Activated CD4-positive, alpha-beta T cell treated with anti-CD3 and anti-CD28 coated beads, Interleukin-2, amount 50 U/mL, for 24 hours (primary cell): ENCODE measurements around the gene KCNMB2.

Experiments used
- DNase-seq, 2 donors: peaks; one replicate each; pipeline ENCODE4 v3.0.0-alpha.2; 2020; ENCODE audit warnings: low read depth in 1 of 2, low spot score in 1 of 2

The KCNMB2 gene

DNA sequence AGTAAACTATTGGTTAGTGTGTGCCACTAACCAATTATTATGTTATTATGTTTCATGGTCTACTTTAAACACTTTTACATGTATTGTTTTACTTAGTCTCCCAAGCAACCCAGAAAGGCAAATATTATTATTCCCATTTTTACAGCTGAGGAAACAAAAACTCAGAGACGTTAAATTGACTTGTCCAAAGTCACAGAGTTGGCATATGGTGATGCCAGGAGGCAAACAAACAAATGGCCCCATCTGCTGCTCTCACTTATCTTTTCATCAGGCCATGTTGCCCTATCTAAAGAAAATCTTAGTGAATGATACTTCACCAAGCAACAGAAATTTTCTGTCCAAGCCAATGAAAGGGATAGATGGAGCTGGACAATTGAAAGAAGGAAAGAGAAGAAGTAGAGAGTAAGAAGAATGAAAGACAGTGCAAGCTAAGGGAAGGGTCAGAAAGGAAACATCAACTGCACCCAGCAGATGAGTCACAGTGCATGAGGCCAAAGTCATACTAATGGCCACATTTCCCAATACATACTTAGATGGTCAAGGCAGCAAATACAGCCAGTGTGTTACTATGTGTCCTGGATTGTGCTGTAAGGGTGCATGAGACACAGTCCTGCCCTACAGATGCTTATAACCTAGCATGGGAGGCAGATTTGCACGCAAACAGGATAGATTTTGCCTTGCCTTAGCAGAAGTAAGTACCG lies 266.9 kb downstream of the KCNMB2 start:
- no peak for DNase-seq

DNA sequence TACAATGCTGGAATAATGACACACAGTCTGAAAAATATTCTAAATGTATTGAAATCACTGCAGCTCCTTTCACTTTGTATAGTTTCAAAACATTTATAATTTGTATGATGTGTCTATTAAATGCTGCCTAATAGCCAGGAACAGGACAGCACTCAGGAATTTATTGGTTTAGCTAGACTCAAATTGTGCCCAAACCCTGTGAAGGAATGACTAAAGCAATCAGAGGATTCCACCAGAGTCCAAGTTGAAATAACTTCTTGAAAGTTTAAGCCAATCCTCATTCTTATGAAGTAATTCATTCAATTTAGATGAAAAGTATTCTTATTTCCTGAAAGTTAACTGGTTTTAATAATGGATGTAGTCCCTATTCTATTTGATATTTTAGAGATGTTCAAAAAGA lies 268.4 kb downstream of the KCNMB2 start:
- DNase-seq: no peak

DNA sequence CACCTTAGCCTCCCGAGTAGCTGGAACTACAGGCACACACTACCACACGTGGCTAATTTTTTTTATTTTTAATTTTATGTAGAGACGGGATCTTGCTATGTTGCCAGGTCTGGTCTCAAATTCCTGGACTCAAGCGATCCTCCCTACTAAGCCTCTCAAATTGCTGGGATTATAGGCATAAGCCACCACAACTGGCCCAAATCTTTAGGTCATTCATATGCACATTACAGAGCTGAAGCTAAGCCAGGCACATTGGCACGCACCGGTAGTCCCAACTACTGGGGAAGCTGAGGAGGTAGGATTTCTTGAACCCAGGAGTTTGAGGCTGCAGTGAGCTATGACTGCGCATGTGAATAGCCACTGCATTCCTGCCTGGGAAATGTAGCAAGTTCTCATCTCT lies 269.5 kb downstream of the KCNMB2 start:
- DNase-seq: no peak

DNA sequence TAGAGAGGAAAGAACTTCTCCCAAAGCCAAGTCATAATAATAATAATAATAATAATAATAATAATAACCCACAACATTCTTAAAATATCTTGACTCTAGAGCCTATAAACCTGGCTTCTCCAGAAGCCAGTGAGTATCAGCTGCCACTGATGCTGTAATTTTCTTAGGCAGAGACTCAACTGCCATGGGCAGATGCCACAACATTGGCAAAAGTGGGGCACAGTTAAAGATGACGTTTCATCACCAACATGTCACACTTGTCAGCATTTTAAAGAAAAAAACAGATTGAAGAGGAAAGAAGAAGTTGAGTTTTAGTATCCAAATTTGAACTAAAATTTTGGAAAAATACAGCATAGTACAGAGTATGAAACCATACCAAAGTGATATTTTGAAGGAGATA lies 270.4 kb downstream of the KCNMB2 start:
- no peak for DNase-seq

DNA sequence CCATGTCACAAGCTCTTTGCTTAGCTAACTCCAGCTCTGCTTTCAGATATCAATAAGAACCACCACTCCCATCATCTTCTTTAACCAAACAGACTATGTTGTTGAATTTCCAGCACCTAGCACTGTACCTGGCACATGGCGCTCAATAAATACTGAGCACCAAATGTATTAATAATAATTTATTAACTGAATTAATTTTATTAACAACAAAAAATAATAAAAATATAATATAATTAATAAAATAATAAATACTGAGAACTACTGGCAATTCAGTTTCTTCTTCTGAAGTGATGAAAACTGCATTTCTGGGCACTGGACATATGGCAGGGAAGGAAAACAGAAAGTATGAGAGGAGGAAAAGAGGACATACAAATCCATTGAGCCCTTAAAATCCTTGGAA lies 271.5 kb downstream of the KCNMB2 start:
- DNase-seq: no peak

DNA sequence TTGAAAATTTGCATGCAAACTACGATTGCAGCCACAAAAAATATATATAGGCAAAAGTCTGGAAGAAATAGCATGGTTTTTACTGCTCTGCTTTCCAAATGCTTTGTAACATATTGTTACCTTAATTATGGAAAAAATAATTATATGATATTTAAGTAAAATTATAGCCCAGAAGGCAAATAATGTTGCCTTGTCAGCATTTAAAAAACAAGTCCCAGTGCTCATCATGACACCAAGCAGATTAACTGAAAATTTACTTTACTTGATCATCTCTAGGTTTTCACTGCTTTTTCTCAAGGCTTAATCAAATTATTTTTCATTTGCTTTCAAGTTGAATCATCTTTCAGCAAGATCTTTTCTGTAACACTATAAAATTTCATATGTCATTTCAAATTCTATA lies 272.5 kb downstream of the KCNMB2 start:
- DNase-seq: no peak

DNA sequence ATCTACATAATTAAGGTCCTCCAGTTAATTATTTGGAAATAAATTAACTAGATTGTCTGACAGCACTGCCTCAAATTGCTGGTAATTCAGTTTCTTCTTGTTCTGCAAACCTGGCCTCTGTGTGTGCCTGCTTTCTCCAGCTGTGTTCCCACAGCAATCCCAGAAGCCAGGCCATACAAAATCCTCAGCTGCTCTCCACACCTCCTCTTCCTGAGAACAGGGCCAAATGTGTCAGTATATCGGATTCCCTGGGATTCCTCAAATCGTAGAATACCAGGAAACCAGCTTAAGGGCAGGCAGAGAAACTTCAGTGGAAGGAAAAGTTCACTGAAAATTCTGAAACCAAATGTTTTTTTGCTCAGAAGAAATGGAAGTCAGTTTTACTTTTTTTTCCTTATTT lies 273.9 kb downstream of the KCNMB2 start:
- DNase-seq: no peak

DNA sequence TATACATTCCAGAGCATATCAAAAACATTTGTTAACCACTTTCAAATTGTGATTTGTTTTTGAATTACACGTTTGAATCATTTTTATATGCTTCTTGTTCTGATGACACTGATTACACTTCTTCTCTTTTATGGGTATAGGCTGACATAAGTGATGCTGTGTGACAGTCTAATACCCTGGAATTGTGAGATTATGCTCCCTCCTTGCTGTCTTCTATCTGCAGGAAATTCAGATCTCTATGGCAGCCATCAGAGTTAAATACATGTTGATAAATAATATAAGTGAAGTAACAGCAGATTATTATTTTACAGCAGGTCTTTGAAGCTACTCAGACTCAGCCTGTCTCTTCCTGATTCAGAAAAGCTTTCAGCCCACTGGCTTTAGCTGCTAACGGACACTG lies 286.5 kb downstream of the KCNMB2 start:
- no peak for DNase-seq

DNA sequence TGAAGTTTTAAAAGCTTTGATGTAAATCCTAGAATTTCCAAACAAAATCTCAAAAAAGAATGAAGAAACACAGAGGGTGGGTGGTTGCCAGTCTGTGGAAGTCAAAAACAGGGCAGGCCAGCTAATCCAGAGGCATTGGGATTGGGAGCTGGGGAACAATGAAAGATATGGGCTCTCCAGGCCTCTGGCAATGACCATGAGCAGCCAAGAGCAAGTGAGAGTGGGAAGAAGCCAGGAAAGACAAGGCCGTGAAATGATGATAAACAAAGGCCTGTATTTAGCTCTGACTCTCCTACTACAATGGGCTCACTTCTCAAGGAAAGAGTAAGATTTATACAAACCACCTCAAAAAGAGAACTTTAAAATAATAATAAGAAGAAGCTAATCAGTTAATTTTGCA lies 286.9 kb downstream of the KCNMB2 start:
- DNase-seq: no peak

DNA sequence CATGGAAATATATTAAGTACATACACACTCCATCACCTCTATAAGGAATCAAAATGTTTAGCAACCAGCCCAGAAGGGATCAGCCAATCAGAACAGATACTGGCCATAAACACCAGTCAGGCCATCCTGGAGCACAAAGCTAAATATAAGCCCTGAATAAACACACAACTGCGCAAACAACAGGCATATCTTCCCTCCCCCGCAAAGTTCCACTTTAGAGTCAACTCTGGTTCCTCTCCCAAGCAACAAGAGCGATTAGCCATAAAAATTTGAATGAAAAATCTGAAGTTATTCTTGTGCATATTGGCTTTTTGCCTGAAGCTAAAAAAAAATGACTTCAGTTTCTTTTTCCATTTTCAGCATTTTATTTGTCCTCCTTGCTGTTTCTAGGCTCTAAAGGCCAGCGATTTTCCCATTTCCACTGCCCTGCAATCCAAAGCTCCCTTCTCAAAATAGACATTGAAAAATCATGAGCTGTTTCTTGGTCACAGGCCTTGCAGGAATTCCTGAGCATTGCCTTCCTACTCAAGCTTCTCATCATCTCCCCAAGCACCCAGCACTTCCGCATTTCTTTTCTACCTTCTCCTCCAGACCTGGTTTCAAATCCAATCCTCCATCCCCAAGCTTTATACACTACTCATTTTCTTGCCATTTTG lies 287.5 kb downstream of the KCNMB2 start:
- no peak for DNase-seq

DNA sequence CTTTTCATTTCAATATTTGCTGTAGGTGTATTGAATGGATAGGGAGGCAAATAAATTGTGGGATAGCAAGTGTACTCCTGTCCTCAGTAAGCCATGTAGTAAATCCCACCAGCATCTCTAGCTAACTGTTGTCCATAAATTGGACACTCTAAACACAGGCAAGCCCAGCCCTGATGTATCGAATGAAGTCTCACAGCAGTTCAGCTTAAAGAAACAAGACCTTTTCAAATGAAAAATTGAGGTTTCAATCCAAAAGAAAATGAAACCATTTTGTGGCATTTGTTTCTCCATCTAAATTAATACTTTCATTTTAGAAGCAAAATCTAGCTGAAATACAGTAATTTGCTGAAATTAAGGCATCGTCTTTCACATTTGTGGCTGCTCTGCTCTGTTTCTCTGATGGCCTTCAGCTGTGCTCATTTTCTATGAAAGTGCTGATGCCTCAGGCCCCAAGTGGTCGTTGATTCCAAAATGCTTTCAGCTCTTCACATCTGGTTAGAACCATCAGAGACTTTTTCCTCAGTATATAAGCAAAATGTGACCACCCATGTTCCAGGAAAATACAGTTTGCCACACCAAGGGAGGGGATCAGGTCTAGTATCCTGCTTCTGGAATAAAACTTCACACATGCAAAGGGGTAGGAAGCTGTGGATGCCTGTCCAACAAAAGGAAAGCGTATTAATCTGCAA lies 290.3 kb downstream of the KCNMB2 start:
- no peak for DNase-seq

DNA sequence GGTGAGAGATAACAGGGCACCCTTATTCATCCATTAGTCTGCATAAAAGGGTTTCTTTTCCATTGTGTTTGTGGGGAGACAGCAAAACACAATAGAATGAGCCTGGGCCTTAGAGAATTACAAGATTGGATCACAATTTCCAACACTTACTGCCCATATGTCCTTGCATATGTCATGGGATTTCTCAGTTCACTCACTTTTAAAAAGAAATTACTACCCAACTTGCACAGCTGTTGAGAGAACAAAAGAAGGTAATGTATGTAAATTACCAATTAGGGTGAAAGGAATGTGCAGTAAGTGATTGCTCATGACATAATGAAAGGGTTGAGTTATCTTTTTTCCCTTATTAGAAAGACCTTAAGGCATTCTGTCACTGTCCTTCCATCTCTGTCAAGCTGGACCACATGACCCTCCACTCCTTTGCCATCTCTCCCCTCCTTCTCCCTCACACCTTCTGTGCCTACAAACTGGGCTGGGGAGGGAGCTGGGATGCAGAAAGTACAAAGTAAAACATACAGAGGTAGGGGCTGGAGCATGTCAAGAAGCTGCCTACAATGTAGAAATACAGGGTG lies 291.1 kb downstream of the KCNMB2 start:
- DNase-seq: no peak

DNA sequence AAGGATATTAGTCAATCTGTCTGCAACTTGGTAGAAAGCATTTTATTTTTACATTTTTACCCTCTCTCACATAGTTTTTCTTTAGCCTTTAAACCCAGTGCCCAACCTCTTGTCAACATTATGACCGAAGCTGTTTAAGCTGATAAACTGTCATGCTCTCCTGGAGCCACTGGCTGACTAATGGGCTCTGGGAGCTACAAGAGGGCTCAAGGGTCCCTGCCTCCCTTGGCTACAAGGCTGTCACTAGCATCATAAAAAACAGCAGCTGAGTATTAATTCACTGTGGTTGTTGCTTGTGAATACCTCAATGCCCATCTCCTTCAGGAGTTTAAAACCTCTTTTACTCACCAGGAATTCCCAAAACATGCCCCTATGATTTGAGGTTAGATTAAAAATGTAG lies 297.5 kb downstream of the KCNMB2 start:
- no peak for DNase-seq

DNA sequence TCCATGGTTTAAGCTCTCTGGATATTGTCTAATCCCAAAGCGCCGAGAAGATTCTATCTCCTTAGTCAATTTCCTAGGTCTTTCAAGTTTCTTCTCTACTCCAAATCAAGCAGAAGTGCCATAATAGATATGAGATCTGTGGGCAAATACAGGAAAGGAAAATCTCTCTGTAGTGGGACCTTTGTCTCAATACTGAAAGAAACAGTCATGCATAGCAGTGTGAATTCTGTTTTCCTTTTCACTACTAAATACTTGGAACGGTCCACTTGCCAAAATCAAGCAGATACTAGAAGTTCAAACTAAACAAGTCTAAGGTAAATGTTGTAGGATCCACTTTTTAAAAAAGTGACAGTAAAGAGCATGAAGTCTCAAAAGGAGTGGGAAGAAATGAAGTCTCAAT lies 298.8 kb downstream of the KCNMB2 start:
- DNase-seq: no peak

DNA sequence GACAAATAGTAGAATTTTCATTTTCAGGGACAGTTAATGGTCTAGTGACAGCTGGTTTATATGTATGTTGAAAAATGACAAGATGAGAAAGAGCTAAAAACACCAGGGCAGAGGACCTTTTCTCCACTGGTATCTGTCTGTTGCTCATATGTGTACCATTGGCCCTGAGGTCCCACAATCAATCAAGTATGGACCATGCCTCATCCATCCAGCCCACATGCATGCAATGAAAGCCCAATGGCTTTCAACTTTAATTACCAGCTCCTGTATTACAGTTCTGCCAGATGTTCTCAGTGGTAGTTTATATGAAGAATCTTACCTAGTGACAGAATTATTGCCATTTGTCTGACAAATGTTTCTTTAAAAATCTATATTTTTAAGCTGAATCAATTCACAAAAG lies 301.3 kb downstream of the KCNMB2 start:
- no peak for DNase-seq

DNA sequence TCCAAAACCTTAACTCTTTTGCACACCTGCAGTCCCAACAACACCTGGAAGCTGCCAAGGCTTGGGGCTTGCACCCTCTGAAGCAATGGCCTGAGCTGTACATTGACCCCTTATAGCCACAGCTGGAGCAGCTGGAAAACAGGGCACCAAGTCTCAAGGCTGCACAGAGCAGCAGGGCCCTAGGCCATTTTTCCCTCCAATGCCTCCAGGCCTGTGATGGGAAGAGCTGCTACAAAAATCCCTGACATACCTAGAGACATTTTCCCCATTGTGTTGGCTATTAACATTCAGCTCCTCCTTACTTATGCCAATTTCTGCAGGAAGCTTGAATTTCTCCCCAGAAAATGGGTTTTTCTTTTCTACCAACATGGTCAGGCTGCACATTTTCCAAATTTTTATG lies 304.4 kb downstream of the KCNMB2 start:
- no peak for DNase-seq

DNA sequence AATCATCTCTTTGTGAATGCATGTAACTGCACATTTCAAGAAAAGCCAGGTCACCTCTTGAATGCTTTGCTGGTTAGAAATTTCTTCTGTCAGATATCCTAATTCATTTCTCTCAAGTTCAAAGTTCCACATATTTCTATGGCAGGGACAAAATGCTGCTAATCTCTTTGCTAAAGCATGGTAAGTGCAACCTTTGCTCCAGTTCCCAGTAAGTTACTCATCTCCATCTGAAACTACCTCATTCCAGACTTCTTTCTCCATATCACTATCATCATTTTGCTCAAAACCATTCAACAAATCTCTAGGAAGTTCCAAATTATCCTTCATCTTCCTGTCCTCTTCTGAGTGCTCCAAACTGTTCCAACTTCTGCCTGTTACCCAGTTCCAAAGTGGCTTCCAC lies 304.8 kb downstream of the KCNMB2 start:
- no peak for DNase-seq

DNA sequence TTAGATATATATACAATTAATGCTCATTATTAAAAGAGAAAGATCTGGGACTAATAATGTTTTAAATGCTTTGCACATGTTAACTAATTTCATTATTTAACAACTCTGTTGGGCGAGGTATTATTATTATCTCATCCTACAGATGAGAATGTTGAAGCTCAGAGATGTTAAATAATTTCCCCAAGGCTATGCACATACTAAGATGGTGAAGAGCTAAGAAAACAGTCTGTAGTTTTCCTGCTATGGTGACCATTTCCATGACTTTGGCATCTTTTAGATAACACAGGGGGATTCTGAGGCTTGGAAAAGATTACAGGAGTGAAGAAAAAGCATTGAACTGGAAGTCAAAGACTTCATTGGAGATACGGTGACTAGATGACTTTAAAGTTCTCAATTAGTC lies 308.7 kb downstream of the KCNMB2 start:
- DNase-seq: no peak

DNA sequence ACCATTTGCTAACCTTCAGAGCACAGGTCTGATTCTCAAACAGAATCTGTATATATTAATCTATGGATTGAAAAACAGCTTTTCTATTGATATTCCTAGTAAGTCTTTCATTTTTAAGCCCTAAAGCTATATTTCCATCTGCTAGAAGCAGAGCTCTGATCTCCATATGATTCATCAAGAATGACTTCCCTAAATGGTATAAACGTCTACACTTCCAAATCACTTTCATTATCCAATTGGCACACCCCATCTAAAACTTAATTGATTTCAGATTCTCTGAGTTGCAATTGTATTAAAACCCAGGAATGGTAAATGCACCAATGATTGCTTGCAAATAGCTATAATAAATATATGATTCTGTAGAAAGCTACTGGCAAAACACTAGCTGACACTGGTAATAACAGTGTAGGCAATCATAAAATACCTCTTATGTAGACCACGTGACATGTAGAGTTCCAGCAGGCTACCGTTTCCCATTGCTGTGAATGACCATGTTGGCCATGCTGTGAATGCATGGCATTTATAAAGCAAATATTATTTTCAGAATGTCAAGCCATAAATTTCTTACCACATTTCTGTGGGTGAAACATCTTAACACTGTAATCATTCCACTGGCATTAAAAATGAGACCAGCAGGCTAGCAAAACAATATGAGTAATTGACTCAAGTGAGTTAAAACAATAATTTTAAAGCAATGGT lies 309.3 kb downstream of the KCNMB2 start:
- DNase-seq: no peak

DNA sequence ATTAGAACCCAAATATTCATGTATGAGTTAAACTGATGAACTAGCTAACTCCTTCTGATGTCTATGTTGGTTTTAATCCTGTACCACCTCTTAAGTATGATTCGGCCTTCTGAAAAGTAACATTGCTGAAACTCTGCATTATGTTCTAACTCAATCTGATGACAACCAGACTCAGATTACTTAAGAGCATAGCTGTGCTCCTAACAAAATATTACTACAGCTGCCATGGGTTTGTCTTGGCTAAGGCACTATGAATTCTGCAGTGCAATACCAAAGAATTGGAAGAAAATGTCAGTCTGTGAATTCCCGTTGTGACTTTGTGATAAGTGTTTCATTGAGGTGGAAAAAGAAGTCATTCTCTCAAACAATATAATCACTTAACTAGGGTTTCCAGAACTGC lies 311.0 kb downstream of the KCNMB2 start:
- no peak for DNase-seq

DNA sequence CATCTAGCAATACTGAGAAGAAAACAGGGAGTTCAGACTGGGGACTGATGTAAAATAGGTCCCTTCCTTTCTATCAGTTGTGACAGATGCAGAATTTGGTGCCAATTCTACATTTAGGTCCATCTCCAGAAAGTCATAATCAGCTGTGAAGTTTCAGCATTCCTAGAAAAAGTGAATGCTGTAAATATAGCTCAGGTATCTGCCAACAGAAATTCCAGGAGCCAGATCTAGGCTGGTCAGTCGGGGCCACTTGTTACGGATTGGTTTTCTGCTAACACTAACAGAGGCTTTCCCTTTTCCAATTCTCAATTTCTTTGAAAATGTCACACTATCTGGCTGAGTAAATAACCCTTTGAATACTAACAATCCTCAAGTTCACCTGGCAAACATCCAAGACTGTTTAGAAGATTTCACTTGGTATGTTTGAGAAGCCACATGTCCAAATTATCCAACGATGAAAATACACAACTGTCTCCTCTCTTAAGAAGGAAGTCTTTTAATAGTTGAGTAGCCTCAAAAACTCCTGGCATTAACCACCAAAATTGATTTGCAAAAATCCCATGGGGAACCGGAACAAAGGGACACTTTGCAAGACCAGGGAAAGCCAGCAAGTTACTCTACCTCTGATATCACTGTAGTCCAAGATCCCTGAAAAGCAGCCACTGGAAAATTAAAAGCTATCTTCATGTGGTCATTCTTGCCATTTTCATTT lies 313.1 kb downstream of the KCNMB2 start:
- no peak for DNase-seq
